IMR-90 (cell line): ENCODE measurements around the gene DHX57. TPM values are rescaled to one million over a fixed set of nuclear protein-coding genes. Genes with fewer than 3 reads are reported as not detected.

Experiments used
- ATAC-seq: fragments of 200-7000 bp; cut with Tn5 transposase; 2 replicates; pipeline ENCODE4 v1.9.1; 2020; ENCODE audit warnings: low read depth, mild to moderate bottlenecking, moderate library complexity
- BruUV-seq: library from RNA; stranded (reverse); fragments of 400-500 nt; replicated peaks from 2 replicates; lab custom pipeline; 2021; lab: Mats Ljungman, UMichigan
- CTCF ChIA-PET: fragments of 300-600 bp; formaldehyde crosslinking; extraction: SDS; loops from one replicate; lab custom pipeline; 2021; ENCODE audit warnings: antibody characterized with exemption; lab: Yijun Ruan, JAX
- POLR2A ChIA-PET: fragments of 300-600 bp; sonication (Branson Sonifier 250); formaldehyde crosslinking; loops from one replicate; lab custom pipeline; 2022; ENCODE audit warnings: antibody characterized with exemption; ENCODE audit not compliant: unreplicated experiment; lab: Charles Lee
- DNase-seq: peaks from one replicate; pipeline ENCODE4 v3.0.0; 2013
- H2AFZ ChIP-seq: replicated peaks from 2 replicates; pipeline ENCODE3; 2013; ENCODE audit warnings: low read length, mild to moderate bottlenecking; ENCODE audit not compliant: poor library complexity
- H2AK5ac ChIP-seq: 2 replicates; pipeline ENCODE4 v1.6.1; 2013; ENCODE audit warnings: low read depth, low read length, inconsistent platforms
- H2AK9ac ChIP-seq: replicated peaks from 2 replicates; pipeline ENCODE3; 2013; ENCODE audit warnings: mild to moderate bottlenecking, low read depth, low read length, moderate library complexity; ENCODE audit not compliant: poor library complexity
- H2BK120ac ChIP-seq: 2 replicates; pipeline ENCODE4 v1.6.1; 2013; ENCODE audit warnings: low read depth, low read length, inconsistent platforms
- H2BK15ac ChIP-seq: 3 replicates; pipeline ENCODE4 v1.6.1; 2013; ENCODE audit warnings: low read depth, low read length, inconsistent platforms
- H2BK20ac ChIP-seq: 2 replicates; pipeline ENCODE4 v1.6.1; 2013; ENCODE audit warnings: low read depth, mild to moderate bottlenecking, inconsistent platforms, low read length, moderate library complexity
- H2BK5ac ChIP-seq: 2 replicates; pipeline ENCODE4 v1.6.1; 2013; ENCODE audit warnings: mild to moderate bottlenecking, low read depth, low read length, inconsistent platforms; ENCODE audit not compliant: poor library complexity, severe bottlenecking
- H3K14ac ChIP-seq: replicated peaks from 2 replicates; pipeline ENCODE4 v1.6.1; 2013; ENCODE audit warnings: low read depth, low read length, inconsistent platforms
- H3K18ac ChIP-seq: 2 replicates; pipeline ENCODE4 v1.6.1; 2013; ENCODE audit warnings: low read depth, low read length, control low read depth
- H3K23ac ChIP-seq: 2 replicates; pipeline ENCODE4 v1.6.1; 2013; ENCODE audit warnings: low read depth, low read length, inconsistent platforms
- H3K27ac ChIP-seq: 2 replicates; pipeline ENCODE4 v1.5.1; 2013; ENCODE audit warnings: mild to moderate bottlenecking, control low read depth, low read length; ENCODE audit not compliant: insufficient read depth
- H3K27me3 ChIP-seq: 2 replicates; pipeline ENCODE4 v1.6.1; 2013; ENCODE audit warnings: low read length; ENCODE audit not compliant: control insufficient read depth, insufficient read depth
- H3K36me3 ChIP-seq: 2 replicates; pipeline ENCODE4 v1.6.1; 2013; ENCODE audit warnings: low read length, mixed read lengths; ENCODE audit not compliant: control insufficient read depth, insufficient read depth
- H3K4ac ChIP-seq: 2 replicates; pipeline ENCODE4 v1.6.1; 2013; ENCODE audit warnings: low read depth, low read length, inconsistent platforms
- H3K4me1 ChIP-seq: 2 replicates; pipeline ENCODE4 v1.6.1; 2013; ENCODE audit warnings: low read length, mixed read lengths; ENCODE audit not compliant: control insufficient read depth, insufficient read depth
- H3K4me2 ChIP-seq: 2 replicates; pipeline ENCODE4 v1.6.1; 2013; ENCODE audit warnings: low read depth, mild to moderate bottlenecking, control low read depth, low read length, moderate library complexity
- H3K4me3 ChIP-seq: 2 replicates; pipeline ENCODE4 v1.5.1; 2013; ENCODE audit warnings: low read depth, mild to moderate bottlenecking, control low read depth, low read length, moderate library complexity; ENCODE audit not compliant: insufficient read depth
- H3K56ac ChIP-seq: 2 replicates; pipeline ENCODE4 v1.6.1; 2013; ENCODE audit warnings: low read length, inconsistent platforms; ENCODE audit not compliant: insufficient read depth; ENCODE audit errors: extremely low read depth
- H3K79me1 ChIP-seq, 2 experiments: 2 replicates each; pipeline ENCODE4 v1.6.1; 2013; ENCODE audit warnings: low read length in 2 of 2, inconsistent platforms in 1 of 2, low read depth in 1 of 2
- H3K9ac ChIP-seq: 2 replicates; pipeline ENCODE4 v1.6.1; 2013; ENCODE audit warnings: low read depth, low read length, control low read depth
- H3K9me1 ChIP-seq: 2 replicates; pipeline ENCODE4 v1.6.1; 2013; ENCODE audit warnings: low read length, inconsistent platforms; ENCODE audit not compliant: insufficient read depth
- H3K9me3 ChIP-seq: 2 replicates; pipeline ENCODE4 v1.6.1; 2013; ENCODE audit warnings: low read length; ENCODE audit not compliant: control insufficient read depth, insufficient read depth
- H4K20me1 ChIP-seq: 2 replicates; pipeline ENCODE4 v1.6.1; 2013; ENCODE audit warnings: low read length, inconsistent platforms; ENCODE audit not compliant: insufficient read depth
- H4K5ac ChIP-seq: 2 replicates; pipeline ENCODE4 v1.6.1; 2013; ENCODE audit warnings: mild to moderate bottlenecking, low read depth, low read length, control low read depth
- H4K8ac ChIP-seq, 2 experiments: 2 replicates each; pipeline ENCODE4 v1.6.1; 2013; ENCODE audit warnings: low read depth in 2 of 2, low read length in 2 of 2, control low read depth in 1 of 2, inconsistent platforms in 1 of 2
- H4K91ac ChIP-seq: 2 replicates; pipeline ENCODE4 v1.6.1; 2013; ENCODE audit warnings: low read depth, low read length, inconsistent platforms; ENCODE audit not compliant: insufficient read depth
- BHLHE40 ChIP-seq: fragments of 150-350 bp; IDR thresholded peaks from 2 replicates; pipeline ENCODE4 v1.6.1; 2016; ENCODE audit warnings: mild to moderate bottlenecking, low read depth, low read length
- CEBPB ChIP-seq: IDR thresholded peaks from 2 replicates; pipeline ENCODE4 v1.6.1; 2012; ENCODE audit warnings: low read depth, low read length, improper control_type of control experiment
- CHD1 ChIP-seq: IDR thresholded peaks from 2 replicates; pipeline ENCODE4 v1.6.1; 2012; ENCODE audit warnings: low read depth, low read length, improper control_type of control experiment
- FOS ChIP-seq: fragments of 150-350 bp; IDR thresholded peaks from 2 replicates; pipeline ENCODE4 v1.6.1; 2016; ENCODE audit warnings: low read depth, low read length
- MAFK ChIP-seq: IDR thresholded peaks from 2 replicates; pipeline ENCODE4 v1.6.1; 2012; ENCODE audit warnings: low read depth, low read length, improper control_type of control experiment
- MAZ ChIP-seq: IDR thresholded peaks from 2 replicates; pipeline ENCODE4 v1.6.1; 2012; ENCODE audit warnings: low read depth, mild to moderate bottlenecking, low read length, improper control_type of control experiment, moderate library complexity, borderline replicate concordance
- MXI1 ChIP-seq: IDR thresholded peaks from 2 replicates; pipeline ENCODE4 v1.6.1; 2012; ENCODE audit warnings: low read depth, mild to moderate bottlenecking, low read length, moderate library complexity, borderline replicate concordance
- NFE2L2 ChIP-seq: fragments of 150-350 bp; IDR thresholded peaks from 2 replicates; pipeline ENCODE4 v1.6.1; 2016; ENCODE audit warnings: low read depth, mild to moderate bottlenecking, low read length
- POLR2A ChIP-seq: IDR thresholded peaks from 2 replicates; pipeline ENCODE4 v1.6.1; 2012; ENCODE audit warnings: mild to moderate bottlenecking, low read depth, low read length
- RAD21 ChIP-seq: IDR thresholded peaks from 2 replicates; pipeline ENCODE4 v1.6.1; 2012; ENCODE audit warnings: low read length, improper control_type of control experiment
- RCOR1 ChIP-seq: IDR thresholded peaks from 2 replicates; pipeline ENCODE4 v1.6.1; 2012; ENCODE audit warnings: mild to moderate bottlenecking, low read length, improper control_type of control experiment; ENCODE audit not compliant: insufficient replicate concordance
- RFX5 ChIP-seq: IDR thresholded peaks from 2 replicates; pipeline ENCODE4 v1.8.0; 2012; ENCODE audit warnings: low read depth, mild to moderate bottlenecking, low read length, moderate library complexity
- SMC3 ChIP-seq: fragments of 150-350 bp; IDR thresholded peaks from 2 replicates; pipeline ENCODE4 v1.6.1; 2016; ENCODE audit warnings: low read depth, mild to moderate bottlenecking, antibody characterized with exemption, low read length, moderate library complexity
- USF2 ChIP-seq: fragments of 150-350 bp; IDR thresholded peaks from 2 replicates; pipeline ENCODE4 v1.6.1; 2017; ENCODE audit warnings: mild to moderate bottlenecking, antibody characterized with exemption, low read length, low read depth
- WGBS, 2 experiments: methylation state at CpG; one replicate each; pipeline versions ENCODE4 v1.1.5 to v1.1.7; 2013; ENCODE audit warnings: missing lambda C conversion rate in 2 of 2; ENCODE audit not compliant: insufficient read length in 1 of 2; ENCODE audit errors: extremely low coverage in 2 of 2; 5-methylcytosine and 5-hydroxymethylcytosine counted together
- dilution Hi-C: fragments of 300-500 bp; cut with HindIII; formaldehyde crosslinking; loops from one replicate; pipeline ENCODE4 v1.14.3; 2018; ENCODE audit warnings: low sequenced_read_pairs; ENCODE audit not compliant: unreplicated experiment
- in situ Hi-C: fragments of 300-500 bp; cut with MboI; formaldehyde crosslinking; loops from 3 replicates; pipeline ENCODE4 v1.14.3; 2019; ENCODE audit warnings: low sequenced_read_pairs, inconsistent platforms, mixed read lengths
- intact Hi-C: fragments of 100-400 bp; cut with micrococcal nuclease; formaldehyde crosslinking; loops from 2 replicates; pipeline ENCODE4 v1.10.0; 2022
- polyA plus RNA-seq, 3 experiments: library from polyadenylated mRNA; depleted of rRNA; stranded (reverse); fragments of >200 nt; gene quantifications; 2 replicates each; pipeline ENCODE4 v1.2.3, GENCODE V29; 2012; ENCODE audit warnings: low replicate concordance in 1 of 3
- total RNA-seq: library from RNA; depleted of rRNA; stranded (reverse); fragments of >200 nt; gene quantifications from 2 replicates; pipeline ENCODE4 v1.2.3, GENCODE V29; 2012
- TF ChIP-seq, protein P1 (sequence below): fragments of 150-350 bp; IDR thresholded peaks from 2 replicates; pipeline ENCODE4 v1.6.1; 2016; ENCODE audit warnings: low read depth, mild to moderate bottlenecking, low read length, moderate library complexity, borderline replicate concordance
- TF ChIP-seq, protein P2 (sequence below): conservative IDR thresholded peaks from 2 replicates; pipeline ENCODE4 v1.5.1; 2012; ENCODE audit warnings: mild to moderate bottlenecking, low read depth, low read length, improper control_type of control experiment

Gene DHX57
- total and polyA plus RNA-seq, 2 of the 4 experiments (the other 2 are of a cell fraction): 9.5 to 24.4 TPM

DNA sequence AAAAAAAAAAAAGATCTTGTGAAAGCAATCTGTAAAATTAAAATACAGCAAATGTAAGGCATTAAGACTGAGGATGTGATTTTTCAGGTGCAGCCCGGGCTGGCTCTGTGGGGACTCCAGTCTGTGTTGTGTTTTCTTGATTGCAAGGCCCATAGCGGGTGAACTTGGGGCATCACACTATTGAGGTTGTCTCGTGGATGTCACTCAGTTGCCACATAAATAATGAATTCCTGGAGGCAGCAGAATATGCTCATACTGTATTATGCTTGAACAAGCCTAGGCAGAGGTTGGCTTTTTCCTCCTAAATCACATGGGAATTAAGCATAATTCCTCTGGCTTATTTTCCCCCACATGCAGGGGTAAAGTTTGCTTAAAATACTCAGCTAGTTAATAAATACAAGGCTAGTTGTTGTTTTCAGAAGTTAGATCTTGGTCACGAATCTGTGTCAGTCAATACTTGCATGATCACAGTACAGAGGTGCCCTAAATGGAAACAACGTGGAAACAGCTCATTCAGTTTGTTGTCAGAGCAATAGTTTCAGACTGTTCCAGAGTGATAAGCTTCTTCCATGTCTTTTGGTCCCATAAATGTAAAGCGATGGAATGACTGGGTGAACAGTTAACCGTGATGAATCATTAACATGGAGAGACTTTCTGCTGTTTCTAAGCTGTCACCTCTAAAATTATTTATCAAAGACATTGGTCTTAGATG, 81.3 kb downstream of the DHX57 start:
- H3K79me1 ChIP-seq: no peaks in the 10 kb centered on the region
- H4K5ac ChIP-seq: no peak overlapping the region
- WGBS, 2 experiments: 86% methylated on average over 1 of the region's 7 CpGs; no CpG with 5 or more reads in 1 of the 2 experiments
- in situ Hi-C loops: no loop called here
- no peak overlapping the region for H2BK15ac ChIP-seq
- ChIA-PET POLR2A (no interaction called here), CTCF (no interaction called here)
- H3K18ac ChIP-seq: no peak overlapping the region
- no peak overlapping the region for H3K56ac ChIP-seq
- H3K9ac ChIP-seq: no peak overlapping the region
- no peak overlapping the region for H3K4ac ChIP-seq
- H3K27me3 ChIP-seq: no peaks in the 10 kb centered on the region
- H3K4me2 ChIP-seq: no peak overlapping the region
- dilution Hi-C loops: no loop called here
- H3K14ac ChIP-seq: no peak overlapping the region
- H2BK5ac ChIP-seq: no peak overlapping the region
- no peak overlapping the region for H4K8ac ChIP-seq
- intact Hi-C loops: no loop called here
- no peak overlapping the region for H2AK5ac ChIP-seq
- TF ChIP-seq BHLHE40: no peak
- no peak for TF ChIP-seq SMC3
- no peak for TF ChIP-seq RFX5
- no peak for TF ChIP-seq RAD21
- TF ChIP-seq FOS: no peak
- TF ChIP-seq POLR2A: no peak
- TF ChIP-seq CEBPB: no peak
- no peak for TF ChIP-seq USF2
- TF ChIP-seq CHD1: no peak
- TF ChIP-seq, protein P1, sequence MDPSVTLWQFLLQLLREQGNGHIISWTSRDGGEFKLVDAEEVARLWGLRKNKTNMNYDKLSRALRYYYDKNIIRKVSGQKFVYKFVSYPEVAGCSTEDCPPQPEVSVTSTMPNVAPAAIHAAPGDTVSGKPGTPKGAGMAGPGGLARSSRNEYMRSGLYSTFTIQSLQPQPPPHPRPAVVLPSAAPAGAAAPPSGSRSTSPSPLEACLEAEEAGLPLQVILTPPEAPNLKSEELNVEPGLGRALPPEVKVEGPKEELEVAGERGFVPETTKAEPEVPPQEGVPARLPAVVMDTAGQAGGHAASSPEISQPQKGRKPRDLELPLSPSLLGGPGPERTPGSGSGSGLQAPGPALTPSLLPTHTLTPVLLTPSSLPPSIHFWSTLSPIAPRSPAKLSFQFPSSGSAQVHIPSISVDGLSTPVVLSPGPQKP: no peak
- no peak for TF ChIP-seq MXI1
- TF ChIP-seq, protein P2, sequence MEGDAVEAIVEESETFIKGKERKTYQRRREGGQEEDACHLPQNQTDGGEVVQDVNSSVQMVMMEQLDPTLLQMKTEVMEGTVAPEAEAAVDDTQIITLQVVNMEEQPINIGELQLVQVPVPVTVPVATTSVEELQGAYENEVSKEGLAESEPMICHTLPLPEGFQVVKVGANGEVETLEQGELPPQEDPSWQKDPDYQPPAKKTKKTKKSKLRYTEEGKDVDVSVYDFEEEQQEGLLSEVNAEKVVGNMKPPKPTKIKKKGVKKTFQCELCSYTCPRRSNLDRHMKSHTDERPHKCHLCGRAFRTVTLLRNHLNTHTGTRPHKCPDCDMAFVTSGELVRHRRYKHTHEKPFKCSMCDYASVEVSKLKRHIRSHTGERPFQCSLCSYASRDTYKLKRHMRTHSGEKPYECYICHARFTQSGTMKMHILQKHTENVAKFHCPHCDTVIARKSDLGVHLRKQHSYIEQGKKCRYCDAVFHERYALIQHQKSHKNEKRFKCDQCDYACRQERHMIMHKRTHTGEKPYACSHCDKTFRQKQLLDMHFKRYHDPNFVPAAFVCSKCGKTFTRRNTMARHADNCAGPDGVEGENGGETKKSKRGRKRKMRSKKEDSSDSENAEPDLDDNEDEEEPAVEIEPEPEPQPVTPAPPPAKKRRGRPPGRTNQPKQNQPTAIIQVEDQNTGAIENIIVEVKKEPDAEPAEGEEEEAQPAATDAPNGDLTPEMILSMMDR: no peak
- no peak for TF ChIP-seq MAZ
- no peak for TF ChIP-seq NFE2L2
- no peak for TF ChIP-seq MAFK
- no peak for TF ChIP-seq RCOR1
- no peaks in the 10 kb centered on the region for H3K9me3 ChIP-seq
- H3K27ac ChIP-seq: no peak overlapping the region
- no peak overlapping the region for H2AFZ ChIP-seq
- no peaks in the 10 kb centered on the region for H3K9me1 ChIP-seq
- no peak for DNase-seq
- no peak overlapping the region for H2AK9ac ChIP-seq
- H3K23ac ChIP-seq: no peak overlapping the region
- no peak overlapping the region for H4K91ac ChIP-seq
- H2BK20ac ChIP-seq: no peak overlapping the region
- peaks cover 5% of the 10 kb centered on the region for H3K36me3 ChIP-seq
- no peaks in the 10 kb centered on the region for H4K20me1 ChIP-seq
- BruUV-seq: no TSS peak
- ATAC-seq: no peak
- no peak overlapping the region for H3K4me3 ChIP-seq
- no peaks in the 10 kb centered on the region for H3K4me1 ChIP-seq
- no peak overlapping the region for H2BK120ac ChIP-seq
